ENCODE measurements around the gene SERPINA12. TPM values are rescaled to one million over a fixed set of nuclear protein-coding genes. Genes with fewer than 3 reads are reported as not detected.

Gene SERPINA12
- total and polyA plus RNA-seq, 10 of the 15 experiments (the other 5 are each of a cell fraction or from before 2014, with no cell fraction given), result not detected

DNA sequence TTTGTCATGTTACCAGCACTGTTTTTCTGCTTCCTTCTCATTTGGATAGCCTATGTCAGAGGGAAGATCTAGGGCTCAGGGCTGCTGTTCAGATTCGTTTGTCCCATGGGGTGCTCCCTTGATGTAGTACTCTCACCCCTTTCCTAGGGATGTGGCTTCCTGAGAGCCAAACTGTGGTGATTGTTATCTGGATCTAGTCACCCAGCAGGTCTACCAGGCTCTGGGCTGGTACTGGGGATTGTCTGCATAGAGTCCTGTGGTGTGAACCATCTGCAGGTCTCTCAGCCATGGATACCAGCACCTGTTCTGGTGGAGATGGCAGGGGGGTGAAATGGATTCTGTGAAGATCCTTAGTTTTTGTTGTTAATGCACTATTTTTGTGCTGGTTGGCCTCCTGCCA is 51.2 kb downstream of the SERPINA12 start:
- Histone ChIP-seq H3K27ac (ENCODE audit: control insufficient read depth, insufficient read depth) (no peak overlapping the region), H3K9ac (ENCODE audit: control insufficient read depth, insufficient read depth, low read length) (no peak overlapping the region), H3K9me3 (replicated peaks; ENCODE audit: control insufficient read depth, insufficient read depth, low read length) (no peaks in the 10 kb centered on the region; the same call in 2 of the 3 replicates), H3K79me2 (ENCODE audit: control insufficient read depth, insufficient read depth, low read length) (no peaks in the 10 kb centered on the region), H3K4me2 (ENCODE audit: control insufficient read depth, insufficient read depth) (no peak overlapping the region), H3K36me3 (ENCODE audit: control insufficient read depth in 2 of 2, insufficient read depth in 2 of 2, low read length in 1 of 2) (no peaks in the 10 kb centered on the region), H3K4me1 (ENCODE audit: control insufficient read depth, insufficient read depth, low read length) (no peaks in the 10 kb centered on the region), H3K27me3 (replicated peaks in 1 of 2; ENCODE audit: control insufficient read depth in 2 of 2, insufficient read depth in 2 of 2, low read length in 1 of 2) (no peaks in the 10 kb centered on the region), H2AFZ (ENCODE audit: control insufficient read depth, low read depth, low read length) (no peak overlapping the region), H3K4me3 (no peak overlapping the region), H4K20me1 (ENCODE audit: control insufficient read depth, insufficient read depth) (no peaks in the 10 kb centered on the region)
- BruUV-seq (replicated peaks), result no TSS peak
- CTCF ChIA-PET, result interaction anchor here (0.7 kb wide), 1 partner anchor 29 kb away, joined by 3 read pairs; no protein-coding TSS in a partner anchor
- POLR2A ChIA-PET, result no interaction called here
- no peak for TF ChIP-seq ZNF207 (IDR thresholded peaks at IDR 0.05; ENCODE audit: borderline replicate concordance)
- TF ChIP-seq RAD21 (IDR thresholded peaks at IDR 0.05; ENCODE audit: insufficient read depth, low read depth, low read length), result no peak
- TF ChIP-seq, protein P1, sequence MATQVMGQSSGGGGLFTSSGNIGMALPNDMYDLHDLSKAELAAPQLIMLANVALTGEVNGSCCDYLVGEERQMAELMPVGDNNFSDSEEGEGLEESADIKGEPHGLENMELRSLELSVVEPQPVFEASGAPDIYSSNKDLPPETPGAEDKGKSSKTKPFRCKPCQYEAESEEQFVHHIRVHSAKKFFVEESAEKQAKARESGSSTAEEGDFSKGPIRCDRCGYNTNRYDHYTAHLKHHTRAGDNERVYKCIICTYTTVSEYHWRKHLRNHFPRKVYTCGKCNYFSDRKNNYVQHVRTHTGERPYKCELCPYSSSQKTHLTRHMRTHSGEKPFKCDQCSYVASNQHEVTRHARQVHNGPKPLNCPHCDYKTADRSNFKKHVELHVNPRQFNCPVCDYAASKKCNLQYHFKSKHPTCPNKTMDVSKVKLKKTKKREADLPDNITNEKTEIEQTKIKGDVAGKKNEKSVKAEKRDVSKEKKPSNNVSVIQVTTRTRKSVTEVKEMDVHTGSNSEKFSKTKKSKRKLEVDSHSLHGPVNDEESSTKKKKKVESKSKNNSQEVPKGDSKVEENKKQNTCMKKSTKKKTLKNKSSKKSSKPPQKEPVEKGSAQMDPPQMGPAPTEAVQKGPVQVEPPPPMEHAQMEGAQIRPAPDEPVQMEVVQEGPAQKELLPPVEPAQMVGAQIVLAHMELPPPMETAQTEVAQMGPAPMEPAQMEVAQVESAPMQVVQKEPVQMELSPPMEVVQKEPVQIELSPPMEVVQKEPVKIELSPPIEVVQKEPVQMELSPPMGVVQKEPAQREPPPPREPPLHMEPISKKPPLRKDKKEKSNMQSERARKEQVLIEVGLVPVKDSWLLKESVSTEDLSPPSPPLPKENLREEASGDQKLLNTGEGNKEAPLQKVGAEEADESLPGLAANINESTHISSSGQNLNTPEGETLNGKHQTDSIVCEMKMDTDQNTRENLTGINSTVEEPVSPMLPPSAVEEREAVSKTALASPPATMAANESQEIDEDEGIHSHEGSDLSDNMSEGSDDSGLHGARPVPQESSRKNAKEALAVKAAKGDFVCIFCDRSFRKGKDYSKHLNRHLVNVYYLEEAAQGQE (IDR thresholded peaks at IDR 0.05; ENCODE audit: low read depth, low read length), result no peak
- no peak for TF ChIP-seq NFIC (IDR thresholded peaks at IDR 0.05; ENCODE audit: low read depth, low read length)
- TF ChIP-seq, protein P2, sequence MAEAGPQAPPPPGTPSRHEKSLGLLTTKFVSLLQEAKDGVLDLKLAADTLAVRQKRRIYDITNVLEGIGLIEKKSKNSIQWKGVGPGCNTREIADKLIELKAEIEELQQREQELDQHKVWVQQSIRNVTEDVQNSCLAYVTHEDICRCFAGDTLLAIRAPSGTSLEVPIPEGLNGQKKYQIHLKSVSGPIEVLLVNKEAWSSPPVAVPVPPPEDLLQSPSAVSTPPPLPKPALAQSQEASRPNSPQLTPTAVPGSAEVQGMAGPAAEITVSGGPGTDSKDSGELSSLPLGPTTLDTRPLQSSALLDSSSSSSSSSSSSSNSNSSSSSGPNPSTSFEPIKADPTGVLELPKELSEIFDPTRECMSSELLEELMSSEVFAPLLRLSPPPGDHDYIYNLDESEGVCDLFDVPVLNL (IDR thresholded peaks at IDR 0.05; ENCODE audit: low read depth, low read length), result no peak
- TF ChIP-seq, protein P3, sequence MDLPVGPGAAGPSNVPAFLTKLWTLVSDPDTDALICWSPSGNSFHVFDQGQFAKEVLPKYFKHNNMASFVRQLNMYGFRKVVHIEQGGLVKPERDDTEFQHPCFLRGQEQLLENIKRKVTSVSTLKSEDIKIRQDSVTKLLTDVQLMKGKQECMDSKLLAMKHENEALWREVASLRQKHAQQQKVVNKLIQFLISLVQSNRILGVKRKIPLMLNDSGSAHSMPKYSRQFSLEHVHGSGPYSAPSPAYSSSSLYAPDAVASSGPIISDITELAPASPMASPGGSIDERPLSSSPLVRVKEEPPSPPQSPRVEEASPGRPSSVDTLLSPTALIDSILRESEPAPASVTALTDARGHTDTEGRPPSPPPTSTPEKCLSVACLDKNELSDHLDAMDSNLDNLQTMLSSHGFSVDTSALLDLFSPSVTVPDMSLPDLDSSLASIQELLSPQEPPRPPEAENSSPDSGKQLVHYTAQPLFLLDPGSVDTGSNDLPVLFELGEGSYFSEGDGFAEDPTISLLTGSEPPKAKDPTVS (IDR thresholded peaks at IDR 0.05; ENCODE audit: low read depth, low read length), result no peak
- no peak for TF ChIP-seq HDAC6 (IDR thresholded peaks at IDR 0.05; ENCODE audit: unreplicated experiment)
- SMC1A ChIA-PET (ENCODE audit: uncharacterized antibody, unreplicated experiment), result no interaction called here
- FAIRE-seq (no peak), DNase-seq (ENCODE audit: low read depth, low spot score) (no peak), ATAC-seq (no peak)
- WGBS (ENCODE audit: insufficient coverage, insufficient replicate concordance, low lambda C conversion rate, missing lambda C conversion rate), result 10% methylated on average over 1 of the region's 1 CpG
- intact Hi-C loops (cut with micrococcal nuclease; ENCODE audit: unreplicated experiment) (no loop called here), in situ Hi-C loops (cut with MboI) (no loop called here)
- RAD21 ChIA-PET (ENCODE audit: unreplicated experiment), result no interaction called here

Data from GM12878 (cell line).